Measurements from ENCODE around the gene ANKRD40CL.
A peak's percentile ranks its signal among the peaks of the same experiment; 100 is the strongest.
"Not testable (repeated sequence)": the region's sequence is repeated elsewhere in the genome, so short reads cannot be mapped to it uniquely, and the experiment has no call there.

Gene ANKRD40CL

GRCh38 chr17:50767446-50767845, at the start of gene ANKRD40CL:
Gene ANKRD40CL, minus strand, starts transcription at chr17:50767518. Its CDS starts 605 bp downstream, at chr17:50766913.
- ATAC-seq (no peak), DNase-seq (no peak)

- DNase-seq (no peak), ATAC-seq (no peak)
These were observed 49.0 kb upstream of the ANKRD40CL start for GRCh38 chr17:50816271-50816670.

- ATAC-seq (no peak), DNase-seq (no peak)
These were observed 48.1 kb upstream of the ANKRD40CL start for GRCh38 chr17:50815400-50815799.

GRCh38 chr17:50813583-50813982, 46.3 kb upstream of the ANKRD40CL start:
- ATAC-seq, result no peak
- DNase-seq, result no peak

- ATAC-seq (no peak), DNase-seq (no peak)
These were observed 41.6 kb upstream of the ANKRD40CL start for GRCh38 chr17:50808888-50809287.

GRCh38 chr17:50808413-50808812, 41.1 kb upstream of the ANKRD40CL start:
- DNase-seq (no peak), ATAC-seq (no peak)

GRCh38 chr17:50807675-50808074, 40.4 kb upstream of the ANKRD40CL start:
- ATAC-seq, result no peak
- no peak for DNase-seq

- ATAC-seq (no peak), DNase-seq (no peak)
These were observed 39.7 kb upstream of the ANKRD40CL start for GRCh38 chr17:50807009-50807408.

GRCh38 chr17:50806141-50806643, 38.9 kb upstream of the ANKRD40CL start:
- DNase-seq, result no peak
- ATAC-seq, result no peak

GRCh38 chr17:50805486-50805885, 38.2 kb upstream of the ANKRD40CL start:
- DNase-seq, result no peak
- no peak for ATAC-seq

GRCh38 chr17:50804749-50805475, 37.6 kb upstream of the ANKRD40CL start:
- not testable (repeated sequence) for ATAC-seq, DNase-seq

- DNase-seq (no peak), ATAC-seq (no peak)
These were observed 36.4 kb upstream of the ANKRD40CL start for GRCh38 chr17:50803676-50804075.

GRCh38 chr17:50802609-50803571, 35.6 kb upstream of the ANKRD40CL start:
- no peak for DNase-seq
- no peak for ATAC-seq

GRCh38 chr17:50800196-50800700, 32.9 kb upstream of the ANKRD40CL start:
- no peak for DNase-seq
- no peak for ATAC-seq

- DNase-seq (no peak), ATAC-seq (no peak)
These were observed 32.3 kb upstream of the ANKRD40CL start for GRCh38 chr17:50799582-50799981.

GRCh38 chr17:50798424-50799288, 31.3 kb upstream of the ANKRD40CL start:
- no peak for DNase-seq
- ATAC-seq, result peak; percentile 48

- ATAC-seq, result no peak
- no peak for DNase-seq
These were observed 30.0 kb upstream of the ANKRD40CL start for GRCh38 chr17:50797135-50797810.

- no peak for DNase-seq
- ATAC-seq, result no peak
These were observed 27.0 kb upstream of the ANKRD40CL start for GRCh38 chr17:50794361-50794760.

GRCh38 chr17:50793007-50793406, 25.7 kb upstream of the ANKRD40CL start:
- ATAC-seq (no peak), DNase-seq (no peak)

GRCh38 chr17:50792132-50792531, 24.8 kb upstream of the ANKRD40CL start:
- DNase-seq (no peak), ATAC-seq (no peak)

- no peak for DNase-seq
These were observed 23.3 kb upstream of the ANKRD40CL start for GRCh38 chr17:50790618-50791017.

More at GRCh38 chr17:50790618-50791017, 23.3 kb upstream of the ANKRD40CL start:
- ATAC-seq, result no peak

Measured in stimulated activated naive CD8-positive, alpha-beta T cell treated with anti-CD3 and anti-CD28 coated beads, Interleukin-15, Interleukin-2, amounts not matched to agents 100 U/mL and 50 U/mL, for 24 hours (primary cell).